ENCODE data around the gene WDR18. TPM values are rescaled to one million over a fixed set of nuclear protein-coding genes. Genes with fewer than 3 reads are reported as not detected.

WDR18 gene
- total RNA-seq, 1 experiment from 2014 or later, result 124 TPM

GRCh38 chr19:970695-971094 is 13.4 kb upstream of the WDR18 start:
- intact Hi-C loops (cut with micrococcal nuclease), result no loop called here
- H4K20me1 ChIP-seq (ENCODE audit: insufficient read depth), result no peaks in the 10 kb centered on the region
- no peaks in the 10 kb centered on the region for H3K9me2 ChIP-seq (ENCODE audit: insufficient read depth)
- DNase-seq (ENCODE audit: low read depth, low spot score) (no peak), ATAC-seq (peak; percentile 67; the same call in 1 of the 2 replicates)
- no peak overlapping the region for H3K27ac ChIP-seq (ENCODE audit: low read depth, low read length)
- ChIA-PET RAD21 (ENCODE audit: low non-redundant PET in 1 of 2, low total read pairs in 2 of 2, uncharacterized antibody in 2 of 2, unreplicated experiment in 2 of 2) (no interaction called here), POLR2A (no interaction called here), CTCF (interaction anchor here (1.3 kb wide), 1 partner anchor 11 kb away, joined by 3 read pairs; no protein-coding TSS in a partner anchor)
- TF ChIP-seq EZH2 (IDR thresholded peaks at IDR 0.05), result no peak
- TF ChIP-seq CBX3 (IDR thresholded peaks at IDR 0.05; ENCODE audit: low read depth), result peak; percentile 93; the same call in 1 of the 2 replicates
- no peak for TF ChIP-seq RAD21 (IDR thresholded peaks at IDR 0.05; ENCODE audit: low read depth)
- TF ChIP-seq CEBPB (IDR thresholded peaks at IDR 0.05; ENCODE audit: low read depth), result no peak
- TF ChIP-seq SRF (IDR thresholded peaks at IDR 0.05; ENCODE audit: low read depth), result no peak
- no peak for TF ChIP-seq ATF3 (IDR thresholded peaks at IDR 0.05)
- TF ChIP-seq ZFX (IDR thresholded peaks at IDR 0.05), result no peak
- no peak for TF ChIP-seq EZH2phosphoT487 (IDR thresholded peaks at IDR 0.05; ENCODE audit: borderline replicate concordance)
- TF ChIP-seq POLR2A (IDR thresholded peaks at IDR 0.05; ENCODE audit: borderline replicate concordance, extremely low read depth, insufficient read depth, insufficient read length), result no peak
- TF ChIP-seq TCF7L2 (IDR thresholded peaks at IDR 0.05; ENCODE audit: borderline replicate concordance, extremely low read depth, insufficient read depth, insufficient read length), result no peak
- TF ChIP-seq POLR2AphosphoS5 (IDR thresholded peaks at IDR 0.05; ENCODE audit: low read depth, low read length), result no peak
- TF ChIP-seq FOSL1 (IDR thresholded peaks at IDR 0.05; ENCODE audit: low read depth), result no peak
- TF ChIP-seq REST (IDR thresholded peaks at IDR 0.05; ENCODE audit: low read depth), result no peak
- no peak for TF ChIP-seq JUND (IDR thresholded peaks at IDR 0.05)
- TF ChIP-seq ELF1 (IDR thresholded peaks at IDR 0.05; ENCODE audit: borderline replicate concordance, low read depth), result no peak
- peak in 2 of 3 experiments; percentile 62 to 90; a peak in 4 of 6 replicates for TF ChIP-seq CTCF (IDR thresholded peaks at IDR 0.05 in 2 of 3, conservative IDR thresholded peaks at IDR 0.05 in 1 of 3; ENCODE audit: borderline replicate concordance in 1 of 3, insufficient read depth in 1 of 3, low read depth in 2 of 3, low read length in 2 of 3)
- H3K4me2 ChIP-seq (ENCODE audit: low read length), result no peak overlapping the region
- H3K79me2 ChIP-seq (ENCODE audit: insufficient read depth, low read length), result no peaks in the 10 kb centered on the region
- H3K4me1 ChIP-seq (ENCODE audit: control insufficient read depth in 1 of 2, insufficient read depth in 2 of 2, low read length in 2 of 2), result no peaks in the 10 kb centered on the region
- peaks cover 9 to 43% of the 10 kb centered on the region in 2 experiments for H3K36me3 ChIP-seq (ENCODE audit: control insufficient read depth in 1 of 2, insufficient read depth in 2 of 2, low read length in 2 of 2)
- H3K4me3 ChIP-seq (replicated peaks in 1 of 2; ENCODE audit: low read depth in 1 of 2, low read length in 2 of 2), result no peak overlapping the region
- no TSS peak for BruUV-seq (replicated peaks)
- no peak overlapping the region for H3K9ac ChIP-seq (ENCODE audit: low read length)
- H3K27me3 ChIP-seq (ENCODE audit: insufficient read depth, low read length), result no peaks in the 10 kb centered on the region
- H2AFZ ChIP-seq (ENCODE audit: low read depth, low read length, poor library complexity, severe bottlenecking), result no peak overlapping the region
- peaks cover 8 to 19% of the 10 kb centered on the region in 2 experiments; a peak in 3 of 4 replicates for H3K9me3 ChIP-seq (ENCODE audit: control insufficient read depth in 1 of 2, insufficient read depth in 1 of 2, low read depth in 1 of 2, low read length in 2 of 2)

Measured in HCT116 (cell line).